ENCODE measurements around the gene NUCB1. TPM values are rescaled to one million over a fixed set of nuclear protein-coding genes. Genes with fewer than 3 reads are reported as not detected.

NUCB1 gene
- total RNA-seq, 1 experiment from 2014 or later: 153 TPM

DNA sequence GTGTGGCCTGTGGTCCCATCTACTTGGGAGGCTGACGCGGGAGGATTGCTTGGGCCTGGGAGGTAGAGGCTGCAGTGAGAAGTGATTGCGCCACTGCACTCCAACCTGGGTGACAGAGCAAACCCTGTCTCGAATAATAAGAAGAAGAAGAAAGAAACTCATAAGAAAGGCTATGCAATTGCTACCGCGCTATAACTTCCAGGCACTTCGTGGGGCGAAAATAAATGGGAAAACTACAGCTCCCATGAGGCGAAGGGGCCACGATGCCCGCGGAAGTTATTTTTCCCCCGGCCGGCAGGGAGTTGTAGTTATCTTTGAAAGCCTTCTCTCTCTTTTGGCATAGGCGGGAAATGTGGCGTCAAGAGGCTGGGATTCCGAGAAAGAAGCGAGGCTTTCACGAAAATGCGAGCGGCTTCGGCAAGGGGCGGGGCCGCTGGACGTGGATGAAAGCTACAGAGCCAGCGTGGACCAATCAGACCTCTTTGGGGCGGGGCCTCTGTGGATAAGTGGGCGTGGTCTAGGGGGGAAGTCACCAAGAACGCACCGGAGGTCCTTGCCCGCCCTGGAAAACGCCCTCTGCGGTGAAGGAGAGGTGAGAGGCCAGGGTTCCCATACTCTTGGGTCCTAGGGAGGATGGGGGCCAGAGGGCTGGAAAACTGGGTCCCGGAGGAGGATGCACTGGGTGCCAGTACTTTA is at the start of gene NUCB1 (continued):
- TF ChIP-seq, protein P1, sequence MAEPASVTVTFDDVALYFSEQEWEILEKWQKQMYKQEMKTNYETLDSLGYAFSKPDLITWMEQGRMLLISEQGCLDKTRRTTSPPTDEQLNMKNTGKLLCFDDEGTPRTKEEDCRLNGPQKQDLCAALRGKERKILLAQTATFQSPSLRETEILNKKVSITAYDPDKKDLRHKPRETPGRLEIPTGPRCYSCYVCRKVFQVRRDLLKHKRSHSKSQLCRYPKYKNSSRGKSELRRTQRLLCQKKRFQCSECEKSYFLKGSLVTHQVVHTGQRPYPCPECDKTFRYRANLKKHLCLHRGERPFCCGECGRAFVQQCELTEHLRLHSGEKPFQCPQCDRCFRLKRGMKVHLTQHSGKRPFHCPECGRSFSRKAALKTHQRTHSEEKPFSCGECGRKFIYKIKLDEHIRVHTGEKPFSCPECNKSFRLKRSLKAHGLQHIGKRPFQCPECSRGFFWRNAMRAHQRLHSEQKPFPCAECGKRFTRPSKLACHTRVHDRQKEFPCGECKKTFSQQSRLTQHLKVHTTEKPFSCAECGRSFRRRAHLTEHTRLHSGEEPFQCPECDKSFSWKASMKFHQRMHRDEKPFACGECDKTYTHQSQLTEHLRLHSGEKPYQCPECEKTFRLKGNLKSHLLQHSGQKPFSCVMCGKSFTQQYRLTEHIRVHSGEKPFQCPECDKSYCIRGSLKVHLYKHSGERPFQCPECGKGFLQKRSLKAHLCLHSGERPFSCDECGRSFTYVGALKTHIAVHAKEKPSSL (CRISPR knock-in tag; conservative IDR thresholded peaks at IDR 0.05): no peak
- TF ChIP-seq FOXP4 (CRISPR knock-in tag; IDR thresholded peaks at IDR 0.05): 0 out of 2 replicates have a peak, but pooled peaks have one; percentile 38

DNA sequence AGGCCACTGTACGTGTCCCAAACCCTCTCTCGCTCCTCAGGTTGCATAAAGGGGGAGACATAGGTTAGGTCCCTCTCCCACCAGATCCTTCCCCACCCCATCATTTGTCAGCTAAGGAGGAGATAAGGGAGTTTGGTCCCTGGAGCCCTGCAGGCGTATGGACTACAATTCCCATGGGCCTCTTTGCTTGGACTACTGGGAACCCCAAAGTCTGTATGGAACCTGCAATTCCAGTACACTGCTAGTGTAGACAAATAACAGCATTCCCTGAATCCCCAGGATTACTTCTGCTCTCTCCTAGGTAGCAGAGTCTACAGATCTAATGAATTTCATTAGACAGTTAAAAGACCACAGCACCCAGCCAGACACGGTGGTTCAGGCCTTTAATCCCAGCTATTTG is 47.8 kb upstream of the NUCB1 start:
- ATAC-seq (no peak; the same call in 1 of the 2 replicates), DNase-seq (ENCODE audit: low spot score) (no peak)
- ChIA-PET POLR2A (no interaction called here), CTCF (interaction anchor here (1.0 kb wide), 1 partner anchor 10 kb away, joined by 5 read pairs; no protein-coding TSS in a partner anchor)
- Mint-ChIP-seq H3K4me1 (no peaks in the 10 kb centered on the region), H3K27me3 (ENCODE audit: low read depth) (no peaks in the 10 kb centered on the region), H3K4me3 (no peak overlapping the region), H3K27ac (no peak overlapping the region), H3K36me3 (no peaks in the 10 kb centered on the region), H3K9me3 (no peaks in the 10 kb centered on the region)
- TF ChIP-seq ERG (CRISPR knock-in tag; IDR thresholded peaks at IDR 0.05) (no peak), KAT7 (CRISPR knock-in tag; IDR thresholded peaks at IDR 0.05; ENCODE audit: borderline replicate concordance) (no peak)
- TF ChIP-seq, protein P2, sequence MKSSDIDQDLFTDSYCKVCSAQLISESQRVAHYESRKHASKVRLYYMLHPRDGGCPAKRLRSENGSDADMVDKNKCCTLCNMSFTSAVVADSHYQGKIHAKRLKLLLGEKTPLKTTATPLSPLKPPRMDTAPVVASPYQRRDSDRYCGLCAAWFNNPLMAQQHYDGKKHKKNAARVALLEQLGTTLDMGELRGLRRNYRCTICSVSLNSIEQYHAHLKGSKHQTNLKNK (CRISPR knock-in tag; IDR thresholded peaks at IDR 0.05): no peak

DNA sequence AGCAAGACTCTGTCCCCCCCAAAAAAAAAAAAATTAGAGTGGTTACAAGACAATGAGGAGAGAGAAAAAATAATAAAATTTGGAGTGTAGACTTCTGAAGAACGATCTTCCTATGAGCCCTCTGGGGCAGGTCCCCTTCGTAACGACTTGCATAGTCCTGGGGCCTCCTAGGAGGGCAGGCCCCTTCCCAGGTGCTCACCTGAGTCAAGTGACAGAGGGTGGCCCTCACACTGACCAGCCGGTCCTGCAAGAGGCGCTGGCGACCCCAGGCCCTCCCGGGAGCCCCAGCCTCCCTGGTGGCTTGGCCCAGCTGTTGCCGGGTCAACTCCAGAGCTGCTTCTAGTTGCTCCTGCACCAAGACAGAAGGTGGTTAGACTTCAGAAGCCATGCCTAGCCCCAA is 46.6 kb upstream of the NUCB1 start:
- no peak overlapping the region for H3K27ac Mint-ChIP-seq
- no peaks in the 10 kb centered on the region for H3K36me3 Mint-ChIP-seq
- no peak for DNase-seq (ENCODE audit: low spot score)
- no peak for ATAC-seq
- no peak overlapping the region for H3K4me3 Mint-ChIP-seq
- no peaks in the 10 kb centered on the region for H3K4me1 Mint-ChIP-seq
- no peaks in the 10 kb centered on the region for H3K27me3 Mint-ChIP-seq (ENCODE audit: low read depth)
- H3K9me3 Mint-ChIP-seq: no peaks in the 10 kb centered on the region
- ChIA-PET POLR2A (interaction anchor here (0.7 kb wide), 1 partner anchor 1620 kb away, joined by 4 read pairs; no protein-coding TSS in a partner anchor), CTCF (interaction anchor here (0.9 kb wide), 1 partner anchor 9 kb away, joined by 3 read pairs; no protein-coding TSS in a partner anchor)
- TF ChIP-seq ZNF232 (CRISPR knock-in tag; IDR thresholded peaks at IDR 0.05) (no peak), FOXP1 (CRISPR knock-in tag; IDR thresholded peaks at IDR 0.05; ENCODE audit: borderline replicate concordance) (no peak), GRHL2 (CRISPR knock-in tag; IDR thresholded peaks at IDR 0.05; ENCODE audit: insufficient replicate concordance, severe bottlenecking) (no peak), ZBTB21 (CRISPR knock-in tag; IDR thresholded peaks at IDR 0.05; ENCODE audit: borderline replicate concordance) (no peak), STAT6 (CRISPR knock-in tag; conservative IDR thresholded peaks at IDR 0.05; ENCODE audit: low read depth) (no peak), TP53 (CRISPR knock-in tag; IDR thresholded peaks at IDR 0.05) (no peak), ZNF396 (CRISPR knock-in tag; IDR thresholded peaks at IDR 0.05; ENCODE audit: borderline replicate concordance) (no peak), ATF6 (CRISPR knock-in tag; IDR thresholded peaks at IDR 0.05) (no peak), ZSCAN18 (CRISPR knock-in tag; IDR thresholded peaks at IDR 0.05) (no peak), SOX15 (CRISPR knock-in tag; IDR thresholded peaks at IDR 0.05) (no peak), ZNF416 (CRISPR knock-in tag; IDR thresholded peaks at IDR 0.05) (no peak), IRF2 (CRISPR knock-in tag; IDR thresholded peaks at IDR 0.05; ENCODE audit: borderline replicate concordance, low read depth) (no peak)
- TF ChIP-seq, protein P3, sequence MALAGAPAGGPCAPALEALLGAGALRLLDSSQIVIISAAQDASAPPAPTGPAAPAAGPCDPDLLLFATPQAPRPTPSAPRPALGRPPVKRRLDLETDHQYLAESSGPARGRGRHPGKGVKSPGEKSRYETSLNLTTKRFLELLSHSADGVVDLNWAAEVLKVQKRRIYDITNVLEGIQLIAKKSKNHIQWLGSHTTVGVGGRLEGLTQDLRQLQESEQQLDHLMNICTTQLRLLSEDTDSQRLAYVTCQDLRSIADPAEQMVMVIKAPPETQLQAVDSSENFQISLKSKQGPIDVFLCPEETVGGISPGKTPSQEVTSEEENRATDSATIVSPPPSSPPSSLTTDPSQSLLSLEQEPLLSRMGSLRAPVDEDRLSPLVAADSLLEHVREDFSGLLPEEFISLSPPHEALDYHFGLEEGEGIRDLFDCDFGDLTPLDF (CRISPR knock-in tag; IDR thresholded peaks at IDR 0.05): no peak

Measured in WTC11 (cell line).